ENCODE results near the gene MAP6. TPM values are rescaled to one million over a fixed set of nuclear protein-coding genes. Genes with fewer than 3 reads are reported as not detected.
"Not testable (repeated sequence)": the region's sequence is repeated elsewhere in the genome, so short reads cannot be mapped to it uniquely, and the experiment has no call there.

MAP6 gene
- total RNA-seq, 2 experiments from 2014 or later = 0.25 TPM

GRCh38 chr11:75592715-75593114, 76.1 kb downstream of the MAP6 start:
- CTCF ChIA-PET = interaction anchor here (0.7 to 1.3 kb wide), 2 partner anchors 9 to 33 kb away, joined by 3 to 4 read pairs; no protein-coding TSS in a partner anchor
- Mint-ChIP-seq H3K27me3 (peaks cover 12% of the 10 kb centered on the region), H3K4me3 (no peak overlapping the region), H3K9me3 (no peaks in the 10 kb centered on the region), H3K27ac (no peak overlapping the region), H3K36me3 (ENCODE audit: low read depth) (no peaks in the 10 kb centered on the region), H3K4me1 (peaks cover 15% of the 10 kb centered on the region)
- no peak for DNase-seq
- POLR2A ChIA-PET = no interaction called here

GRCh38 chr11:75591966-75592365, 76.9 kb downstream of the MAP6 start:
- ChIA-PET POLR2A (no interaction called here), CTCF (interaction anchor here (0.7 to 1.3 kb wide), 3 partner anchors 10 to 32 kb away, joined by 3 to 5 read pairs (median 4); no protein-coding TSS in a partner anchor)
- Mint-ChIP-seq H3K36me3 (ENCODE audit: low read depth) (no peaks in the 10 kb centered on the region), H3K4me1 (peaks cover 15% of the 10 kb centered on the region), H3K27ac (no peak overlapping the region), H3K9me3 (no peaks in the 10 kb centered on the region), H3K4me3 (no peak overlapping the region), H3K27me3 (peaks cover 12% of the 10 kb centered on the region)
- DNase-seq = no peak

GRCh38 chr11:75591371-75591770, 77.5 kb downstream of the MAP6 start:
- ChIA-PET CTCF (interaction anchor here (0.8 kb wide), 1 partner anchor 15 kb away, joined by 5 read pairs; no protein-coding TSS in a partner anchor), POLR2A (no interaction called here)
- H3K4me3 Mint-ChIP-seq = no peak overlapping the region
- H3K27ac Mint-ChIP-seq = no peak overlapping the region
- no peaks in the 10 kb centered on the region for H3K9me3 Mint-ChIP-seq
- H3K36me3 Mint-ChIP-seq (ENCODE audit: low read depth) = no peaks in the 10 kb centered on the region
- DNase-seq = no peak
- peaks cover 15% of the 10 kb centered on the region for H3K4me1 Mint-ChIP-seq
- H3K27me3 Mint-ChIP-seq = peaks cover 11% of the 10 kb centered on the region

GRCh38 chr11:75589933-75590332, 78.9 kb downstream of the MAP6 start:
- peaks cover 15% of the 10 kb centered on the region for H3K4me1 Mint-ChIP-seq
- H3K9me3 Mint-ChIP-seq = no peaks in the 10 kb centered on the region
- H3K27ac Mint-ChIP-seq = no peak overlapping the region
- CTCF ChIA-PET = interaction anchor here (0.5 to 0.8 kb wide), 3 partner anchors 15 to 150 kb away, joined by 3 read pairs; no protein-coding TSS in a partner anchor
- no peaks in the 10 kb centered on the region for H3K36me3 Mint-ChIP-seq (ENCODE audit: low read depth)
- H3K27me3 Mint-ChIP-seq = peaks cover 13% of the 10 kb centered on the region
- POLR2A ChIA-PET = no interaction called here
- no peak for DNase-seq
- no peak overlapping the region for H3K4me3 Mint-ChIP-seq

GRCh38 chr11:75589051-75589450, 79.8 kb downstream of the MAP6 start:
- no peak for DNase-seq
- POLR2A ChIA-PET = no interaction called here
- H3K4me1 Mint-ChIP-seq = peaks cover 17% of the 10 kb centered on the region
- CTCF ChIA-PET = interaction anchor here (0.6 to 0.8 kb wide), 3 partner anchors 15 to 220 kb away, joined by 3 read pairs; no protein-coding TSS in a partner anchor
- no peak overlapping the region for H3K4me3 Mint-ChIP-seq
- H3K27me3 Mint-ChIP-seq = peaks cover 13% of the 10 kb centered on the region
- no peak overlapping the region for H3K27ac Mint-ChIP-seq
- H3K9me3 Mint-ChIP-seq = no peaks in the 10 kb centered on the region
- no peaks in the 10 kb centered on the region for H3K36me3 Mint-ChIP-seq (ENCODE audit: low read depth)

GRCh38 chr11:75588051-75588481, 80.8 kb downstream of the MAP6 start:
- H3K4me3 Mint-ChIP-seq = no peak overlapping the region
- H3K4me1 Mint-ChIP-seq = peaks cover 17% of the 10 kb centered on the region
- no peaks in the 10 kb centered on the region for H3K9me3 Mint-ChIP-seq
- POLR2A ChIA-PET = no interaction called here
- no peak for DNase-seq
- H3K27me3 Mint-ChIP-seq = peaks cover 13% of the 10 kb centered on the region
- no peaks in the 10 kb centered on the region for H3K36me3 Mint-ChIP-seq (ENCODE audit: low read depth)
- no peak overlapping the region for H3K27ac Mint-ChIP-seq
- CTCF ChIA-PET = interaction anchor here (0.9 to 1.3 kb wide), 2 partner anchors 11 to 27 kb away, joined by 3 to 4 read pairs; no protein-coding TSS in a partner anchor

GRCh38 chr11:75586395-75586794, 82.4 kb downstream of the MAP6 start:
- POLR2A ChIA-PET = no interaction called here
- DNase-seq = no peak
- no peaks in the 10 kb centered on the region for H3K36me3 Mint-ChIP-seq (ENCODE audit: low read depth)
- H3K9me3 Mint-ChIP-seq = no peaks in the 10 kb centered on the region
- peaks cover 3% of the 10 kb centered on the region for H3K27me3 Mint-ChIP-seq
- H3K4me3 Mint-ChIP-seq = no peak overlapping the region
- peaks cover 18% of the 10 kb centered on the region for H3K4me1 Mint-ChIP-seq
- CTCF ChIA-PET = interaction anchor here (1.1 to 1.6 kb wide), 4 partner anchors 9 to 125 kb away, joined by 3 to 4 read pairs (median 3); no protein-coding TSS in a partner anchor
- H3K27ac Mint-ChIP-seq = no peak overlapping the region

GRCh38 chr11:75585293-75585670, 83.6 kb downstream of the MAP6 start:
- Mint-ChIP-seq H3K27me3 (peaks cover 3% of the 10 kb centered on the region), H3K9me3 (no peaks in the 10 kb centered on the region), H3K27ac (no peak overlapping the region), H3K4me3 (peak overlapping the region; percentile 16), H3K36me3 (ENCODE audit: low read depth) (no peaks in the 10 kb centered on the region), H3K4me1 (peaks cover 18% of the 10 kb centered on the region)
- ChIA-PET CTCF (interaction anchor here (1.5 to 2.1 kb wide), 3 partner anchors 11 to 56 kb away, joined by 3 to 7 read pairs (median 4); no protein-coding TSS in a partner anchor), POLR2A (no interaction called here)
- no peak for DNase-seq

- CTCF ChIA-PET = interaction anchor here (1.5 to 2.1 kb wide), 3 partner anchors 11 to 56 kb away, joined by 3 to 7 read pairs (median 4); no protein-coding TSS in a partner anchor
- H3K4me3 Mint-ChIP-seq = peak overlapping the region; percentile 71
- H3K36me3 Mint-ChIP-seq (ENCODE audit: low read depth); POLR2A ChIA-PET; H3K27me3 Mint-ChIP-seq; DNase-seq; H3K27ac Mint-ChIP-seq; H3K9me3 Mint-ChIP-seq: not testable (repeated sequence)
- peaks cover 18% of the 10 kb centered on the region for H3K4me1 Mint-ChIP-seq
These were observed 84.1 kb downstream of the MAP6 start for GRCh38 chr11:75584659-75585292.

- ChIA-PET POLR2A (no interaction called here), CTCF (interaction anchor here (0.5 to 2.1 kb wide), 3 partner anchors 12 to 108 kb away, joined by 3 to 7 read pairs (median 4); no protein-coding TSS in a partner anchor)
- DNase-seq = no peak
- peaks cover 20% of the 10 kb centered on the region for H3K4me1 Mint-ChIP-seq
- H3K27ac Mint-ChIP-seq = peak overlapping the region; percentile 74
- no peaks in the 10 kb centered on the region for H3K9me3 Mint-ChIP-seq
- H3K36me3 Mint-ChIP-seq (ENCODE audit: low read depth) = no peaks in the 10 kb centered on the region
- peak overlapping the region; percentile 71 for H3K4me3 Mint-ChIP-seq
- peaks cover 3% of the 10 kb centered on the region for H3K27me3 Mint-ChIP-seq
These were observed 84.8 kb downstream of the MAP6 start for GRCh38 chr11:75583718-75584658.

- Mint-ChIP-seq H3K36me3 (ENCODE audit: low read depth) (no peaks in the 10 kb centered on the region), H3K4me3 (peak overlapping the region; percentile 77), H3K4me1 (peaks cover 20% of the 10 kb centered on the region), H3K27ac (peak overlapping the region; percentile 74), H3K27me3 (peaks cover 3% of the 10 kb centered on the region), H3K9me3 (no peaks in the 10 kb centered on the region)
- ChIA-PET POLR2A (interaction anchor here (0.9 kb wide), 1 partner anchor 20 kb away, joined by 3 read pairs; no protein-coding TSS in a partner anchor), CTCF (interaction anchor here (0.5 to 2.1 kb wide), 3 partner anchors 13 to 108 kb away, joined by 4 to 7 read pairs (median 4); no protein-coding TSS in a partner anchor)
- peak; percentile 66 for DNase-seq
These were observed 85.7 kb downstream of the MAP6 start for GRCh38 chr11:75582895-75583717.

- no peaks in the 10 kb centered on the region for H3K9me3 Mint-ChIP-seq
- H3K4me3 Mint-ChIP-seq = peak overlapping the region; percentile 77
- DNase-seq = no peak
- no peaks in the 10 kb centered on the region for H3K36me3 Mint-ChIP-seq (ENCODE audit: low read depth)
- ChIA-PET CTCF (interaction anchor here (0.8 to 1.7 kb wide), 2 partner anchors 12 to 17 kb away, joined by 4 read pairs; no protein-coding TSS in a partner anchor), POLR2A (interaction anchor here (0.9 kb wide), 1 partner anchor 20 kb away, joined by 3 read pairs; no protein-coding TSS in a partner anchor)
- H3K27ac Mint-ChIP-seq = peak overlapping the region; percentile 74
- H3K27me3 Mint-ChIP-seq = peaks cover 3% of the 10 kb centered on the region
- H3K4me1 Mint-ChIP-seq = peaks cover 20% of the 10 kb centered on the region
These were observed 86.3 kb downstream of the MAP6 start for GRCh38 chr11:75582506-75582894.
